ENCODE results near the gene CD34. TPM values are rescaled to one million over a fixed set of nuclear protein-coding genes. Genes with fewer than 3 reads are reported as not detected.
A peak's percentile ranks its signal among the peaks of the same experiment; 100 is the strongest.

Gene CD34
- total RNA-seq, 2 experiments from 2014 or later, result not detected

- H3K27ac ChIP-seq (ENCODE audit: low read depth, low read length, poor library complexity, severe bottlenecking), result no peak overlapping the region
- H3K4me1 ChIP-seq (ENCODE audit: insufficient read depth, low read length, poor library complexity, severe bottlenecking), result peaks cover 42% of the 10 kb centered on the region
- no peaks in the 10 kb centered on the region for H3K9me3 ChIP-seq (ENCODE audit: low read length)
- peak; percentile 20 for DNase-seq (ENCODE audit: low spot score)
- peak overlapping the region; percentile 71 for H2AFZ ChIP-seq (ENCODE audit: low read length)
- no peaks in the 10 kb centered on the region for H3K36me3 ChIP-seq (ENCODE audit: insufficient read depth, low read length)
- H4K20me1 ChIP-seq (ENCODE audit: insufficient read depth, low read length), result no peaks in the 10 kb centered on the region
- no TSS peak for BruUV-seq (replicated peaks)
- ChIA-PET POLR2A (interaction anchor here (9.5 kb wide), 1 partner anchor 44 kb away, joined by 109 read pairs; no protein-coding TSS in a partner anchor), CTCF (ENCODE audit: unreplicated experiment) (interaction anchor here (0.5 to 2.5 kb wide), 7 partner anchors 8 to 56 kb away, joined by 3 to 11 read pairs (median 3); no protein-coding TSS in a partner anchor)
- H3K4me3 ChIP-seq (ENCODE audit: low read depth, low read length, poor library complexity, severe bottlenecking), result peak overlapping the region; percentile 85
- TF ChIP-seq CTCF (conservative IDR thresholded peaks at IDR 0.05; ENCODE audit: low read length) (no peak), EZH2phosphoT487 (IDR thresholded peaks at IDR 0.05; ENCODE audit: borderline replicate concordance, low read depth, low read length) (no peak)
- H3K79me2 ChIP-seq (ENCODE audit: insufficient read depth, low read depth, low read length), result no peaks in the 10 kb centered on the region
- peak overlapping the region; percentile 98 for H3K4me2 ChIP-seq (ENCODE audit: low read length)
- no peaks in the 10 kb centered on the region for H3K9me2 ChIP-seq (ENCODE audit: insufficient read depth, low read length)
- intact Hi-C loops (cut with micrococcal nuclease; ENCODE audit: unreplicated experiment), result loop anchor here (5.0 kb wide), 1 partner anchor 116 kb away; the partner anchor contains the start of gene CD46
Observed at GRCh38 chr1:207868251-207868773, 42.6 kb downstream of the CD34 start.

GRCh38 chr1:207867136-207868109, 43.5 kb downstream of the CD34 start:
- H3K27ac ChIP-seq (ENCODE audit: low read depth, low read length, poor library complexity, severe bottlenecking), result no peak overlapping the region
- H3K9me3 ChIP-seq (ENCODE audit: low read length), result no peaks in the 10 kb centered on the region
- no peaks in the 10 kb centered on the region for H3K36me3 ChIP-seq (ENCODE audit: insufficient read depth, low read length)
- intact Hi-C loops (cut with micrococcal nuclease; ENCODE audit: unreplicated experiment), result loop anchor here (5.0 kb wide), 1 partner anchor 115 kb away; the partner anchor contains the start of gene CD46
- no peak overlapping the region; the same call in 1 of the 2 replicates for H2AFZ ChIP-seq (ENCODE audit: low read length)
- no TSS peak for BruUV-seq (replicated peaks)
- H3K79me2 ChIP-seq (ENCODE audit: insufficient read depth, low read depth, low read length), result no peaks in the 10 kb centered on the region
- no peaks in the 10 kb centered on the region for H3K9me2 ChIP-seq (ENCODE audit: insufficient read depth, low read length)
- ChIA-PET CTCF (ENCODE audit: unreplicated experiment) (interaction anchor here (0.8 to 1.4 kb wide), 4 partner anchors 9 to 43 kb away, joined by 3 read pairs; no protein-coding TSS in a partner anchor), POLR2A (interaction anchor here (1.6 to 9.5 kb wide), 2 partner anchors 43 to 49 kb away, joined by 3 to 109 read pairs; no protein-coding TSS in a partner anchor)
- no peaks in the 10 kb centered on the region for H4K20me1 ChIP-seq (ENCODE audit: insufficient read depth, low read length)
- H3K4me3 ChIP-seq (ENCODE audit: low read depth, low read length, poor library complexity, severe bottlenecking), result peak overlapping the region; percentile 85
- DNase-seq (ENCODE audit: low spot score), result no peak
- H3K4me1 ChIP-seq (ENCODE audit: insufficient read depth, low read length, poor library complexity, severe bottlenecking), result peaks cover 33% of the 10 kb centered on the region
- TF ChIP-seq CTCF (conservative IDR thresholded peaks at IDR 0.05; ENCODE audit: low read length) (no peak), EZH2phosphoT487 (IDR thresholded peaks at IDR 0.05; ENCODE audit: borderline replicate concordance, low read depth, low read length) (no peak)
- peak overlapping the region; percentile 98 for H3K4me2 ChIP-seq (ENCODE audit: low read length)
